HepG2 (cell line): Measurements from ENCODE around the gene OGG1. TPM values are rescaled to one million over a fixed set of nuclear protein-coding genes. Genes with fewer than 3 reads are reported as not detected.
A peak's percentile ranks its signal among the peaks of the same experiment; 100 is the strongest.

Experiments
- ATF7-NPFF ChIP-seq: sonication (generic); formaldehyde crosslinking; IDR thresholded peaks from 2 replicates; pipeline ENCODE4 v1.8.1; 2023; ENCODE audit warnings: mild to moderate bottlenecking, low read depth, missing genetic modification reagents, moderate library complexity
- ATM ChIP-seq: fragments of 450-650 bp; IDR thresholded peaks from 2 replicates; pipeline ENCODE4 v1.7.1; 2017; ENCODE audit warnings: mild to moderate bottlenecking, borderline replicate concordance
- BCLAF1 ChIP-seq: fragments of 450-650 bp; IDR thresholded peaks from 2 replicates; pipeline ENCODE4 v1.6.1; 2017; ENCODE audit warnings: mild to moderate bottlenecking
- CBX5 ChIP-seq: sonication (generic); formaldehyde crosslinking; IDR thresholded peaks from 2 replicates; pipeline ENCODE4 v1.4.0; 2020; ENCODE audit warnings: missing genetic modification reagents, borderline replicate concordance
- CSRNP2 ChIP-seq: sonication (generic); formaldehyde crosslinking; conservative IDR thresholded peaks from 2 replicates; pipeline ENCODE4 v1.8.0; 2022; ENCODE audit warnings: low read depth, missing genetic modification reagents
- EZH2 ChIP-seq: conservative IDR thresholded peaks from 2 replicates; pipeline ENCODE4 v1.6.1; 2012; ENCODE audit warnings: mild to moderate bottlenecking, low read depth, low read length, moderate library complexity
- GATA4 ChIP-seq: sonication (generic); IDR thresholded peaks from 2 replicates; pipeline ENCODE4 v1.6.1; 2016; ENCODE audit warnings: antibody characterized with exemption, low read depth, borderline replicate concordance
- HDAC6 ChIP-seq: fragments of 200-600 bp; sonication (generic); IDR thresholded peaks from 2 replicates; pipeline ENCODE4 v1.7.0; 2017; ENCODE audit warnings: mild to moderate bottlenecking, antibody characterized with exemption, low read length, low read depth
- MXD3 ChIP-seq: IDR thresholded peaks from 2 replicates; pipeline ENCODE4 v1.6.1; 2016; ENCODE audit warnings: mild to moderate bottlenecking, missing biosample characterization, missing genetic modification reagents
- SIN3A ChIP-seq: IDR thresholded peaks from 2 replicates; pipeline ENCODE4 v1.6.1; 2011; ENCODE audit warnings: low read depth, mild to moderate bottlenecking, control low read depth, low read length, borderline replicate concordance
- THYN1 ChIP-seq: sonication (generic); formaldehyde crosslinking; IDR thresholded peaks from 2 replicates; pipeline ENCODE4 v1.8.1; 2023; ENCODE audit warnings: low read depth, mild to moderate bottlenecking, moderate library complexity, missing genetic modification reagents, borderline replicate concordance
- ZBTB7A ChIP-seq: sonication (generic); formaldehyde crosslinking; IDR thresholded peaks from 2 replicates; pipeline ENCODE4 v1.8.0; 2022; ENCODE audit warnings: mild to moderate bottlenecking, missing genetic modification reagents
- ZFY ChIP-seq: sonication (generic); formaldehyde crosslinking; IDR thresholded peaks from 2 replicates; pipeline ENCODE4 v1.4.0; 2020; ENCODE audit warnings: missing genetic modification reagents
- ZNF264 ChIP-seq: sonication (generic); formaldehyde crosslinking; IDR thresholded peaks from 2 replicates; pipeline ENCODE4 v1.4.0; 2020; ENCODE audit warnings: missing genetic modification reagents
- ZNF3 ChIP-seq: IDR thresholded peaks from 2 replicates; pipeline ENCODE4 v1.7.0; 2017; ENCODE audit warnings: inconsistent platforms
- ZNF570 ChIP-seq: sonication (generic); formaldehyde crosslinking; IDR thresholded peaks from 2 replicates; pipeline ENCODE4 v1.4.0; 2020; ENCODE audit warnings: mild to moderate bottlenecking, missing genetic modification reagents, borderline replicate concordance
- ZNF7 ChIP-seq: IDR thresholded peaks from 2 replicates; pipeline ENCODE4 v1.6.1; 2016; ENCODE audit warnings: missing biosample characterization, missing genetic modification reagents
- ZNF775 ChIP-seq: sonication (generic); formaldehyde crosslinking; IDR thresholded peaks from 2 replicates; pipeline ENCODE4 v1.4.0; 2020; ENCODE audit warnings: missing genetic modification reagents, mild to moderate bottlenecking, moderate library complexity, borderline replicate concordance
- polyA plus RNA-seq, 8 experiments: library from polyadenylated mRNA; depleted of rRNA in 3 of 8; stranded (reverse) in 7 of 8; unstranded in 1 of 8; fragments of >200 nt; fragmentation: Illumina TruSeq in 4 of 8; extraction: Trizol in 4 of 8; gene quantifications; 2 replicates each; pipeline versions ENCODE4 v1.2.1 to v1.2.3, GENCODE V29; 2011 to 2016; ENCODE audit warnings: low read depth in 4 of 8, missing spikeins in 1 of 8, mixed read lengths in 1 of 8; ENCODE audit not compliant: insufficient read depth in 1 of 8
- total RNA-seq, 5 experiments: library from RNA; depleted of rRNA; stranded (reverse); fragments of >200 nt; fragmentation: Illumina TruSeq; extraction: Trizol; gene quantifications; 2 replicates each; pipeline ENCODE4 v1.2.3, GENCODE V29; 2016; ENCODE audit warnings: low read depth in 1 of 5
- TF ChIP-seq, protein P1 (sequence below): IDR thresholded peaks from 2 replicates; pipeline ENCODE4 v1.6.1; 2018; ENCODE audit warnings: missing genetic modification reagents
- TF ChIP-seq, protein P2 (sequence below): IDR thresholded peaks from 2 replicates; pipeline ENCODE4 v1.6.1; 2016
- TF ChIP-seq, protein P3 (sequence below): sonication (generic); formaldehyde crosslinking; conservative IDR thresholded peaks from 2 replicates; pipeline ENCODE4 v1.4.0; 2020; ENCODE audit warnings: missing genetic modification reagents

Gene OGG1
- total and polyA plus RNA-seq, 2 of the 13 experiments (the other 11 are each of a cell fraction or from before 2014, with no cell fraction given): 28.7 to 33.2 TPM

DNA sequence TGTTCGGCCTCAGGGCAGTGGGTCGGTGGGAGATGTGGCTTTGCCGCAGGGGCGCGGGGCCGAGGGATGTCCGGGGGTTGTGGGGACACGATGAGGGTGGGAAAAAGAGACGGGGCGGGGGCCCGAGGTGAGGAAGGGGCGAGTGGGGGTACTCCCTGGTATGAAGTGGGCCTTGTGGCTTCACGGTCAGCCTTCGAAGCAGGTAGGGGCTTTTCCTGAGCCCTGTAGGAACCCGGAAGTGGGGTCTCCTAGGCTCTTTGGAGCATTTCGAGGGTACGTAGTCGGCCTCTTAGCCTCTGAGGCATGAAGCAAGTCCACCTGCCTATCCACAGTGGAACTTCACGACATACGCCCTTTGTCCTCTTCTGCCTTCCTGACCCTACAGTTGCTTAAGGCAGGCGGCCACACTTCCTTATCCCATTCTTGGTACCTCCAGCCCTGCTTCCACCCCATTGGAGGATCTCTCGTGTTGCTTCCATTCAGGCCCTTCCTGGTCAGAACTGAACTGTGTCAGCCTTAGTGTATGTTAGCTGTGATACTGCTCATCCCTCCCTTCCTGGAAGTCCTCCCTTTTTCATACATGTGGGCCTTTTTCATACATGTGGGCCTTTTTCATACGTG is 43.5 kb downstream of the OGG1 start (continued):
- TF ChIP-seq MXD3 (CRISPR knock-in tag): no peak
- TF ChIP-seq ATM: no peak
- TF ChIP-seq, protein P1, sequence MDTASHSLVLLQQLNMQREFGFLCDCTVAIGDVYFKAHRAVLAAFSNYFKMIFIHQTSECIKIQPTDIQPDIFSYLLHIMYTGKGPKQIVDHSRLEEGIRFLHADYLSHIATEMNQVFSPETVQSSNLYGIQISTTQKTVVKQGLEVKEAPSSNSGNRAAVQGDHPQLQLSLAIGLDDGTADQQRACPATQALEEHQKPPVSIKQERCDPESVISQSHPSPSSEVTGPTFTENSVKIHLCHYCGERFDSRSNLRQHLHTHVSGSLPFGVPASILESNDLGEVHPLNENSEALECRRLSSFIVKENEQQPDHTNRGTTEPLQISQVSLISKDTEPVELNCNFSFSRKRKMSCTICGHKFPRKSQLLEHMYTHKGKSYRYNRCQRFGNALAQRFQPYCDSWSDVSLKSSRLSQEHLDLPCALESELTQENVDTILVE (CRISPR knock-in tag): no peak
- TF ChIP-seq, protein P2, sequence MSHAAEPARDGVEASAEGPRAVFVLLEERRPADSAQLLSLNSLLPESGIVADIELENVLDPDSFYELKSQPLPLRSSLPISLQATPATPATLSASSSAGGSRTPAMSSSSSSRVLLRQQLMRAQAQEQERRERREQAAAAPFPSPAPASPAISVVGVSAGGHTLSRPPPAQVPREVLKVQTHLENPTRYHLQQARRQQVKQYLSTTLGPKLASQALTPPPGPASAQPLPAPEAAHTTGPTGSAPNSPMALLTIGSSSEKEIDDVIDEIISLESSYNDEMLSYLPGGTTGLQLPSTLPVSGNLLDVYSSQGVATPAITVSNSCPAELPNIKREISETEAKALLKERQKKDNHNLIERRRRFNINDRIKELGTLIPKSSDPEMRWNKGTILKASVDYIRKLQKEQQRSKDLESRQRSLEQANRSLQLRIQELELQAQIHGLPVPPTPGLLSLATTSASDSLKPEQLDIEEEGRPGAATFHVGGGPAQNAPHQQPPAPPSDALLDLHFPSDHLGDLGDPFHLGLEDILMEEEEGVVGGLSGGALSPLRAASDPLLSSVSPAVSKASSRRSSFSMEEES (CRISPR knock-in tag): no peak
- no peak for TF ChIP-seq ZNF775
- TF ChIP-seq ZFY (CRISPR knock-in tag): peak; percentile 32
- no peak for TF ChIP-seq THYN1 (CRISPR knock-in tag)
- no peak for TF ChIP-seq HDAC6
- TF ChIP-seq ZBTB7A (CRISPR knock-in tag): 0 out of 2 replicates have a peak, but pooled peaks have one; percentile 7
- TF ChIP-seq ZNF570 (CRISPR knock-in tag): no peak
- TF ChIP-seq BCLAF1: no peak
- 0 out of 2 replicates have a peak, but pooled peaks have one; percentile 23 for TF ChIP-seq SIN3A
- TF ChIP-seq ATF7-NPFF (CRISPR knock-in tag): no peak
- TF ChIP-seq, protein P3, sequence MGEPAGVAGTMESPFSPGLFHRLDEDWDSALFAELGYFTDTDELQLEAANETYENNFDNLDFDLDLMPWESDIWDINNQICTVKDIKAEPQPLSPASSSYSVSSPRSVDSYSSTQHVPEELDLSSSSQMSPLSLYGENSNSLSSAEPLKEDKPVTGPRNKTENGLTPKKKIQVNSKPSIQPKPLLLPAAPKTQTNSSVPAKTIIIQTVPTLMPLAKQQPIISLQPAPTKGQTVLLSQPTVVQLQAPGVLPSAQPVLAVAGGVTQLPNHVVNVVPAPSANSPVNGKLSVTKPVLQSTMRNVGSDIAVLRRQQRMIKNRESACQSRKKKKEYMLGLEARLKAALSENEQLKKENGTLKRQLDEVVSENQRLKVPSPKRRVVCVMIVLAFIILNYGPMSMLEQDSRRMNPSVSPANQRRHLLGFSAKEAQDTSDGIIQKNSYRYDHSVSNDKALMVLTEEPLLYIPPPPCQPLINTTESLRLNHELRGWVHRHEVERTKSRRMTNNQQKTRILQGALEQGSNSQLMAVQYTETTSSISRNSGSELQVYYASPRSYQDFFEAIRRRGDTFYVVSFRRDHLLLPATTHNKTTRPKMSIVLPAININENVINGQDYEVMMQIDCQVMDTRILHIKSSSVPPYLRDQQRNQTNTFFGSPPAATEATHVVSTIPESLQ: no peak
- no peak for TF ChIP-seq ZNF264
- no peak for TF ChIP-seq GATA4
- no peak for TF ChIP-seq ZNF7 (CRISPR knock-in tag)
- peak; percentile 36; the same call in 1 of the 2 replicates for TF ChIP-seq ZNF3 (CRISPR knock-in tag)
- no peak for TF ChIP-seq EZH2
- TF ChIP-seq CBX5: no peak
- no peak for TF ChIP-seq CSRNP2 (CRISPR knock-in tag)
